ENCODE data around the gene ENOX1. TPM values are rescaled to one million over a fixed set of nuclear protein-coding genes. Genes with fewer than 3 reads are reported as not detected.

Gene ENOX1
- total RNA-seq, 3 donors from 2014 or later (not counting 1 experiment from before 2014, with no cell fraction given): not detected

DNA sequence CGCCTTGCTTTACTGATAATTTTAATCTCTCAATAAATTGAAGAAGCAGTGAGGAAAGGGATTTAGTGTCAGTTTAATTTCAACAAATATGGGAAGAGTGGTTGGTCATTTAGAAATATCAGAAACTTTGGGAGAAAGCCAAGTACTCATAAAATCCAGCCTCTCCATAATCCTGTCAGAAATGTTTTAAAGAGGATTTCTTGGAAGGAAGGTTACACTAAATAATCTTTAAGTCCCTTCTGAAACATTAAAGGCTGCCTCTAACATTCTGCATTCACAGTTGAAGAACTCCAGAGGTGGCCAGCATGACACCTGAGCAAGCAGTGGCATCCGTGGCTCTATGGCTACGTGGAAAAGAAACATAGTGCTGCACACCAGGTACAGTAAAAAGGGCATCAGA lies 378.5 kb downstream of the ENOX1 start:
- H3K27ac Mint-ChIP-seq: no peak overlapping the region
- Histone ChIP-seq H3K27me3 (ENCODE audit: control insufficient read depth, insufficient read depth, low read length) (no peaks in the 10 kb centered on the region), H3K4me3 (ENCODE audit: low read length) (no peak overlapping the region), H3K27ac (ENCODE audit: low read length) (no peak overlapping the region), H3K4me1 (ENCODE audit: control insufficient read depth, insufficient read depth, low read length) (no peaks in the 10 kb centered on the region), H3K9me3 (ENCODE audit: control insufficient read depth, insufficient read depth, low read length) (no peaks in the 10 kb centered on the region), H3K36me3 (ENCODE audit: control insufficient read depth, insufficient read depth, low read length) (no peaks in the 10 kb centered on the region)
- no peaks in the 10 kb centered on the region for H3K4me1 Mint-ChIP-seq
- TF ChIP-seq, protein P1, sequence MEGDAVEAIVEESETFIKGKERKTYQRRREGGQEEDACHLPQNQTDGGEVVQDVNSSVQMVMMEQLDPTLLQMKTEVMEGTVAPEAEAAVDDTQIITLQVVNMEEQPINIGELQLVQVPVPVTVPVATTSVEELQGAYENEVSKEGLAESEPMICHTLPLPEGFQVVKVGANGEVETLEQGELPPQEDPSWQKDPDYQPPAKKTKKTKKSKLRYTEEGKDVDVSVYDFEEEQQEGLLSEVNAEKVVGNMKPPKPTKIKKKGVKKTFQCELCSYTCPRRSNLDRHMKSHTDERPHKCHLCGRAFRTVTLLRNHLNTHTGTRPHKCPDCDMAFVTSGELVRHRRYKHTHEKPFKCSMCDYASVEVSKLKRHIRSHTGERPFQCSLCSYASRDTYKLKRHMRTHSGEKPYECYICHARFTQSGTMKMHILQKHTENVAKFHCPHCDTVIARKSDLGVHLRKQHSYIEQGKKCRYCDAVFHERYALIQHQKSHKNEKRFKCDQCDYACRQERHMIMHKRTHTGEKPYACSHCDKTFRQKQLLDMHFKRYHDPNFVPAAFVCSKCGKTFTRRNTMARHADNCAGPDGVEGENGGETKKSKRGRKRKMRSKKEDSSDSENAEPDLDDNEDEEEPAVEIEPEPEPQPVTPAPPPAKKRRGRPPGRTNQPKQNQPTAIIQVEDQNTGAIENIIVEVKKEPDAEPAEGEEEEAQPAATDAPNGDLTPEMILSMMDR (IDR thresholded peaks at IDR 0.05): no peak
- no peaks in the 10 kb centered on the region for H3K9me3 Mint-ChIP-seq
- WGBS (ENCODE audit: insufficient coverage): 84% methylated on average over 2 of the region's 3 CpGs
- H3K27me3 Mint-ChIP-seq (ENCODE audit: low read depth in 2 of 2): peaks cover 0 to 12% of the 10 kb centered on the region in 2 donors
- no peak overlapping the region for H3K4me3 Mint-ChIP-seq
- ATAC-seq (no peak), DNase-seq (no peak)
- no peaks in the 10 kb centered on the region for H3K36me3 Mint-ChIP-seq
- intact Hi-C loops (cut with micrococcal nuclease): no loop called here

DNA sequence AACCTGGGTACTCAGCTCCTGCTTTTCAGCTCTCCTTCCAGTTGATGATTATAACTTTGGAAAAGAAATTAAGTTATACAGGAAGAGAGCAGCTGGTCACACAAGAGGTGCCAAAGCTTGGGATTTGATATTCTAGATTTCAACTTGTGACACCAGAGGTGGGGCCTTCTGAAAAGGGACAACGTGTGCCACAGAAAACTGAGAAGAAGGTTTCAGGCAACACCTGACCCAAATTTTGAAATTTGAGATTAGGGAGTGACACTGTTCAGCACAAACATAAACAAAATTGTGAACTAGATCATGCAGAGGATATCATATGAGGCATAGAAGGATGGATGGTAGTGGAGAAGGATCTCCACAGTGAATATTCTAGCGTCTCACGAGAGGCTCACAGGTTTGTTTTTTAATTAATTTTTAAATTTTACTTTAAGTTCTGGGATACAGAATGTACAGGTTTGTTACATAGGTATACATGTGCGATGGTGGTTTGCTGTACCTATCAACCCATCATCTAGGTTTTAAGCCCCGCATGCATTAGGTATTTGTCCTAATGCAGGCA lies 379.7 kb downstream of the ENOX1 start:
- 93% methylated on average over 4 of the region's 5 CpGs for WGBS (ENCODE audit: insufficient coverage)
- intact Hi-C loops (cut with micrococcal nuclease): no loop called here
- H3K27me3 Mint-ChIP-seq (ENCODE audit: low read depth in 2 of 2): peaks cover 2 to 12% of the 10 kb centered on the region in 2 donors

DNA sequence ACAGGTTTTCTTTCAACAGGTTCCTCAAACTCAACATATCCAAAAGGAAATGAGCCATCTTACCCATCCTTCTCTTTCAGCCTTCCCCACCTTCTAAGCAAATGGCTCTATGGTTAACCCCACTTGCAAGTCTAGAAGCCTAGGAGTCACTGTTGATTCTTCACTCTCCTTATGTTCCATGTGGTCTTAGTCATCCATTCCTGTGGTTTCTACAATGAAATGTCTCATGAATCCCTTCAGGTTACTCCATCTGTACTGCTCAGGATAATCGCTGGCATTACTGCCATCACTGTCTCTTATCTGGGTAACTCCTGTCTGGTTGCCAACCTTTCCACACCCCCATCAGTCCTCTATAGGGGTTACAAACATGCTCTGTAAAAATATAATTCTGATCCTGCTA lies 381.3 kb downstream of the ENOX1 start:
- no peaks in the 10 kb centered on the region for H3K27me3 ChIP-seq (ENCODE audit: control insufficient read depth, insufficient read depth, low read length)
- no peak overlapping the region for H3K4me3 ChIP-seq (ENCODE audit: low read length)
- no peaks in the 10 kb centered on the region for H3K36me3 ChIP-seq (ENCODE audit: control insufficient read depth, insufficient read depth, low read length)
- Mint-ChIP-seq H3K4me1 (no peaks in the 10 kb centered on the region), H3K4me3 (no peak overlapping the region), H3K9me3 (no peaks in the 10 kb centered on the region), H3K36me3 (no peaks in the 10 kb centered on the region), H3K27ac (no peak overlapping the region), H3K27me3 (ENCODE audit: low read depth in 2 of 2) (peaks cover 15 to 17% of the 10 kb centered on the region in 2 donors)
- no peak overlapping the region for H3K27ac ChIP-seq (ENCODE audit: low read length)
- TF ChIP-seq, protein P1 (IDR thresholded peaks at IDR 0.05): no peak
- intact Hi-C loops (cut with micrococcal nuclease): no loop called here
- ATAC-seq: no peak
- DNase-seq: no peak
- WGBS (ENCODE audit: insufficient coverage): 87% methylated on average over 1 of the region's 1 CpG
- H3K9me3 ChIP-seq (ENCODE audit: control insufficient read depth, insufficient read depth, low read length): no peaks in the 10 kb centered on the region
- H3K4me1 ChIP-seq (ENCODE audit: control insufficient read depth, insufficient read depth, low read length): no peaks in the 10 kb centered on the region

More for the DNA sequence above, 379.7 kb downstream of the ENOX1 start:
- Histone ChIP-seq H3K36me3 (ENCODE audit: control insufficient read depth, insufficient read depth, low read length) (no peaks in the 10 kb centered on the region), H3K4me3 (ENCODE audit: low read length) (no peak overlapping the region), H3K27me3 (ENCODE audit: control insufficient read depth, insufficient read depth, low read length) (no peaks in the 10 kb centered on the region), H3K4me1 (ENCODE audit: control insufficient read depth, insufficient read depth, low read length) (no peaks in the 10 kb centered on the region), H3K9me3 (ENCODE audit: control insufficient read depth, insufficient read depth, low read length) (no peaks in the 10 kb centered on the region), H3K27ac (ENCODE audit: low read length) (no peak overlapping the region)
- no peaks in the 10 kb centered on the region for H3K36me3 Mint-ChIP-seq
- H3K9me3 Mint-ChIP-seq: no peaks in the 10 kb centered on the region
- DNase-seq (no peak), ATAC-seq (no peak)
- H3K4me3 Mint-ChIP-seq: no peak overlapping the region
- TF ChIP-seq, protein P1 (IDR thresholded peaks at IDR 0.05): no peak
- no peaks in the 10 kb centered on the region for H3K4me1 Mint-ChIP-seq
- no peak overlapping the region for H3K27ac Mint-ChIP-seq

DNA sequence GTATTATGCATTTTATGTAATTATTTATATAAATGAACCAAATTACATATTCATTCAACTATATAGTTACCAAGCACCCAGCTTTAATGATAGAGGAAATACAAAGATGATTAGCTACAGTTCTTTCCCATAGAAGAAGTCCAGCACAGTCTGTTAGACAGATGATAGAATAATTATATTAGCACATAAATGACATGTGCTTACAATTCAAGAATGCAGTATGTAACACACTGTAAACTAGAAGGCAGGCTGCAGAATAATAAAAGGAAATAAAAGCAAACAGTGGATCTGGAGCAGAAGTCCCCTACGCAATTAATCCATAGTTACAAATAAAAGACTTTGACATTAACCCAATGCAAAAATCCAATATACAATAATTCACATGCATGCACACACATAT lies 384.4 kb downstream of the ENOX1 start:
- no peak overlapping the region for H3K4me3 Mint-ChIP-seq
- no peak overlapping the region for H3K27ac Mint-ChIP-seq
- ATAC-seq (no peak), DNase-seq (no peak)
- Histone ChIP-seq H3K27me3 (ENCODE audit: control insufficient read depth, insufficient read depth, low read length) (no peaks in the 10 kb centered on the region), H3K4me1 (ENCODE audit: control insufficient read depth, insufficient read depth, low read length) (no peaks in the 10 kb centered on the region), H3K4me3 (ENCODE audit: low read length) (no peak overlapping the region), H3K36me3 (ENCODE audit: control insufficient read depth, insufficient read depth, low read length) (no peaks in the 10 kb centered on the region), H3K27ac (ENCODE audit: low read length) (no peak overlapping the region), H3K9me3 (ENCODE audit: control insufficient read depth, insufficient read depth, low read length) (no peaks in the 10 kb centered on the region)
- H3K9me3 Mint-ChIP-seq: no peaks in the 10 kb centered on the region
- H3K36me3 Mint-ChIP-seq: no peaks in the 10 kb centered on the region
- 78% methylated on average over 1 of the region's 1 CpG for WGBS (ENCODE audit: insufficient coverage)
- TF ChIP-seq, protein P1 (IDR thresholded peaks at IDR 0.05): no peak
- H3K27me3 Mint-ChIP-seq (ENCODE audit: low read depth in 2 of 2): peaks cover 21% of the 10 kb centered on the region in 2 donors
- H3K4me1 Mint-ChIP-seq: no peaks in the 10 kb centered on the region
- intact Hi-C loops (cut with micrococcal nuclease): no loop called here
